Measurements from ENCODE around the gene SPINDOC.
"Not testable (repeated sequence)": the region's sequence is repeated elsewhere in the genome, so short reads cannot be mapped to it uniquely, and the experiment has no call there.

The SPINDOC gene

DNA sequence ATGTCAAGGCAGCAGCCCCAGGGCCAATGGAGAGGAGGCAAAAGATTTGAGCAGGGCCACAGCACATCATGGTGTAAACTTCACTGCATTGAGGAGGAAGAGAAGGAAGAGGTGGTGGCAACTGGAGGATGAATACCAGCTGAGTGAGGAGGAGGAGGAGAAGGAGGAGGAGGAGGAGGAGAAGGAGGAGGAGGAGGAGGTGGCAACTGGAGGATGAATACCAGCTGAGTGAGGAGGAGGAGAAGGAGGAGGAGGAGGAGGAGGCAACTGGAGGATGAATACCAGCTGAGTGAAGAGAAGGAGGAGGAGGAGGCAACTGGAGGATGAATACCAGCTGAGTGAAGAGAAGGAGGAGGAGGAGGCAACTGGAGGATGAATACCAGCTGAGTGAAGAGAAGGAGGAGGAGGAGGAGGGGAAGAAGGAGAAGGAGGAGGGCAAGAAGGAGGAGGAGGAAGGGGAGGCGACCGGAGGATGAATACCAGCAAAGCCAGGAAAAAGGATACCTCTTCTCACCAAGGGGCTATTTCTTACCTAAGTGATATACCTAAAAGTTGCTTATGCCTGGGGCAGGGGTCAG, 41.4 kb upstream of the SPINDOC start:
- H3K36me3 ChIP-seq (ENCODE audit: insufficient read depth, low read length); H3K9ac ChIP-seq (ENCODE audit: low read depth, low read length); H3K9me3 ChIP-seq (ENCODE audit: control insufficient read depth, insufficient read depth, low read length): not testable (repeated sequence)
- H3K4me1 ChIP-seq (ENCODE audit: insufficient read depth, low read length): peaks cover 11% of the 10 kb centered on the region

DNA sequence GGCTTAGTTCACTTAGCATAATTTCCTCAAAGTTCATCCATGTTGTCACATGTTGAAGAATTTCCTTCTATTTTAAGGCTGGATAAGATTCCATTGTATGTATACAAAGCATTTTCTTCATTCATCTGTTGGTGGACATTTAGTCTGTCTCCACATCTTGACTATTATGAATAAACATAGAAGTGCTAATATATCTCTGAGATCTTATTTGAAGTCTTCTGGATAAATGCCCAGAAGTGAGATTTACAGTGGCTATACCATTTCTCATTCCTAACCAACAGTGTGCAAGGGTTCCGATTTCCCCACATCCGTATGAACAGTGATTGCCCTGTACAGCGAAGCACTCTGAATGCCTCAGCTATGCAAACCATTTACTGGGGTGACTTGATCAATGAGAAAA, 38.1 kb upstream of the SPINDOC start:
- peaks cover 6% of the 10 kb centered on the region; the same call in 1 of the 2 replicates for H3K4me1 ChIP-seq (ENCODE audit: insufficient read depth, low read length)
- no peak overlapping the region for H3K9ac ChIP-seq (ENCODE audit: low read depth, low read length)
- no peaks in the 10 kb centered on the region for H3K36me3 ChIP-seq (ENCODE audit: insufficient read depth, low read length)
- H3K9me3 ChIP-seq (ENCODE audit: control insufficient read depth, insufficient read depth, low read length): no peaks in the 10 kb centered on the region

DNA sequence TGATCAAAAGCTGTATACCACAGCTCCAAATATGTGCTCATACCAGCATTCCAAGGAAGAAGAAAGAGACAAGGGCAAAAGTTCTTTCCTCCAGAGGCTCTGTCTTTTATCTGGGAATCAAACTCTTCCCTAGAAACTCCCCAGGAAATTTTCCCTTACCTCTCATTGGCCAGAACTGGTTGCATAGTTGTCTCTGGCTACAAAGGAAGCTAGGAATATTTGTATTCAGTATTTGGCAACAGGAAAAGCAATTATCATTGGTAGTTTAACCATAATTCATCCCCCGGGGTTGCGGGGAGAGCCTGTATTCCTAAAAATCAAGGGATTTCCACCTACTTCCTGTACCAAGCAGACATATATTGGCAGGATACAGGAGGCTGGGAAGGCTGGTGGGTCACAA, 34.2 kb upstream of the SPINDOC start:
- H3K9ac ChIP-seq (ENCODE audit: low read depth, low read length): no peak overlapping the region
- H3K9me3 ChIP-seq (ENCODE audit: control insufficient read depth, insufficient read depth, low read length): no peaks in the 10 kb centered on the region
- no peaks in the 10 kb centered on the region for H3K36me3 ChIP-seq (ENCODE audit: insufficient read depth, low read length)
- no peaks in the 10 kb centered on the region for H3K4me1 ChIP-seq (ENCODE audit: insufficient read depth, low read length)

DNA sequence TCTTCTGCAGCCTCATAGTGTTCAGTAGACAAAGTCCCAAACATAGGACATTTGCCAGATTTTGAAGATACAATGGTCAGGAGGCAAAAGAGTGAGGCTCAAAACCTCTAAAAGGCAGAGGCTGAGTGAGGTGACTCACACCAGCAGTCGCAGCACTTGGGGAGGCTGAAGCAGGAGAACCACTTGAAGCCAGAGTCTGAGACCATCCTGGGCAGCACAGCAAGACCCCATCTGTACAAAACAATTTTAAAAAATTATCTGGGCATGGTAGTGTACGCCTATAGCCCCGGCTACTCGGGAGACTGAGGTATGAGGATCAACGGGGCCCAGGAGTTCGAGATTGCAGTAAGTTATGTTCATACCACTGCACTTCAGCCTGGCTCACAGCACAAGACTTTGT, 30.5 kb upstream of the SPINDOC start:
- H3K9ac ChIP-seq (ENCODE audit: low read depth, low read length): no peak overlapping the region
- no peaks in the 10 kb centered on the region for H3K4me1 ChIP-seq (ENCODE audit: insufficient read depth, low read length)
- H3K36me3 ChIP-seq (ENCODE audit: insufficient read depth, low read length): no peaks in the 10 kb centered on the region
- no peaks in the 10 kb centered on the region for H3K9me3 ChIP-seq (ENCODE audit: control insufficient read depth, insufficient read depth, low read length)

DNA sequence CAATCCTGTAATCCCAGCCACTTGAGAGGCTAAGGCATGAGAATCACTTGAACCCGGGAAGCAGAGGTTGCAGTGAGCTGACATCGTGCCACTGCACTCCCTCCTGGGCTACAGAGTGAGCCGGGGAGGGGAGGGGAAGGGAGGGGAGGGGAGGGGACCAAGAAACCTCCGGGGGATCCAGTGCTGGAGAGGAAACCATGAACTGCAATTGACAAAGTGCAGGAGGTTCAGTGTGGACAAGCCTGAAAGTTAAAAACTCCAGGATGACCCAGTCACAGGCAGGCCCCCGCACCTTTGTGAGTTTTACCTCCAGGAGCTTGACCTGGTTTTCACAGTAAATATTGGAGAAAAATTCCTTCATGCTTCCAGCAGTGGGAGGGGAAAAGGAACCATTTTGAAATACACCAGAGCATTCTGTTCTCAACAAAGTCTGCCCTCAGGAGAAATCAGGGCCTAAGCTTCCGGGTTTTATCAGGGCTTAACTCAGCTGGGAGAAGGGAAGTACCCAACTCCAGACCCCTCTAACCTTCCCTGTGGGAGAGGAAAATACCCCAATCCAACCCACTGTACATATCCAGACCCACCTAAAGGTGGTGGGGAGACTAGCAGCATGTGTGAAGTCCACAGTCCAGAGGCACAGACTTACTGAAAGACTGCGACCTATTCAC, 29.2 kb upstream of the SPINDOC start:
- Histone ChIP-seq H3K9ac (ENCODE audit: low read depth, low read length) (no peak overlapping the region), H3K4me1 (ENCODE audit: insufficient read depth, low read length) (no peaks in the 10 kb centered on the region), H3K9me3 (ENCODE audit: control insufficient read depth, insufficient read depth, low read length) (no peaks in the 10 kb centered on the region), H3K36me3 (ENCODE audit: insufficient read depth, low read length) (no peaks in the 10 kb centered on the region)

DNA sequence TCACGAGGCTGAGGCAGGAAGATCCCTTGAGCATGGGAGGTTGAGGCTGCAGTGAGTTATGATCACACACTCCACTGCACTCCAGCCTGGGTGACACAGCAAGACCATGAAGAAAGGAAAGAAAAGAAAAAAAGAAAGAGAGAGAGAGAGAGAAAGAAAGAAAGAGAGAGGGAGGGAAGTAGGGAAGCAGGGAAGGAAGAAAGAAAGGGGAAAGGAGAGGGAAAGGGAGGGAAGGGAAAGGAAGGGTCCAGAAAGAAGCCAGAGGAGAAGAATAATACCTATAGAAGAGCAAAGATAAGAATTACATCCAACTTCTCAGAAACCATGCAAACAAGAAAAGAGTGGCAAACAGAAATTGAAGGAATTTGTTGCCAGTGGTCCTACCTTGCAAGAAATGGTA, 27.4 kb upstream of the SPINDOC start:
- Histone ChIP-seq H3K9ac (ENCODE audit: low read depth, low read length) (no peak overlapping the region), H3K9me3 (ENCODE audit: control insufficient read depth, insufficient read depth, low read length) (no peaks in the 10 kb centered on the region), H3K4me1 (ENCODE audit: insufficient read depth, low read length) (no peaks in the 10 kb centered on the region), H3K36me3 (ENCODE audit: insufficient read depth, low read length) (no peaks in the 10 kb centered on the region)

DNA sequence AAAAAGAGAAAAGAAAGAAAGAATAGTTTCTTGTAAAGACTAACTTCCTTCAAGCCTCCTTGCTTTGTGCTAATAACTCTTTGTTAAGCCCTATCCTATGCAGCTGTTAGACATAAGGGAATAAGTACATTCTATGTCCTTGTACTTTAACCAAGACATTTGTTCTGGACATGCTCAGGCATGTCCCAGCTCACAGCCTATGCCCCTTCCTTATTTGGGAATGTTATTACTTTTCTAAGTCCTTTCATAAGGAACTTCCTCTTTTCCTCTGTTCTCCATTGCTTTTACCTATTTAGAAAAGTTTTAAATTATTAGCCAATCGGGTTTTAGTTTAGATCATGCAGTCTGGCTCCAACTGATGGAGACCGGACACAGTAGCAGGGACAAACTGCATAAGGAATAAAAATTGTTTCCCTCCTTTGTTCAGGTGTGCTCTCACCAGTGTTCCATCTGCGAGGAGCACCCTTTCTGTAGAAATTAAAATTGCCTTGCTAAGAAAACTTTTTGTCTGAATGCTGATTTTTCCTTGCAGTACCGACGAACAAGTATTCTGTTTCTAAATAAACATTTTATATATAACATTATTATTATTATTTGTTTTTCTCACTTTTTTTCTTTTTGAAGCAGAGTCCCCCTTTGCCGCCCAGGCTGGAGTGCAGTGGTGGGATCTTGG, 21.6 kb upstream of the SPINDOC start:
- H3K9me3 ChIP-seq (ENCODE audit: control insufficient read depth, insufficient read depth, low read length): 0 out of 2 replicates have a peak, but pooled peaks cover 5% of the 10 kb centered on the region
- no peaks in the 10 kb centered on the region for H3K36me3 ChIP-seq (ENCODE audit: insufficient read depth, low read length)
- H3K9ac ChIP-seq (ENCODE audit: low read depth, low read length): no peak overlapping the region
- H3K4me1 ChIP-seq (ENCODE audit: insufficient read depth, low read length): no peaks in the 10 kb centered on the region

DNA sequence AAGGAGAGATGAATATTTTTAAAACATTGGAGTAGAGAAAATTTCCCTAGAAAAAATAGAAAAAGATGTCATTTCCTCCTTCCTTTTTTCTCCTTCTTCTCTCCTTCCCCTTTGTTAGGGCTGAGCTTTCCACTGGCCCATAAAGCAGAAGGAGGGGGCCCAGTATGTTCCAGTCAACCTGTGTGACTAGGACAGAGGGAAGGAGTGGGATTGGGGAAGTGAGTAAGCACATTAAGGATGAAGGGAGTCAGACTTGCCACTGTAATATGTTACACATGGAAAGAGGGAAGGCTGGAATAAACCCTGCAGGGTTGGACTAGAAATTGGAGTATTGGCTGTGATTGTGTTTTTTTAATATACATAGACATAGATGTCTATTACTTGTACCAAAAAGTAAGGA, 20.1 kb upstream of the SPINDOC start:
- no peak overlapping the region for H3K9ac ChIP-seq (ENCODE audit: low read depth, low read length)
- 0 out of 2 replicates have a peak, but pooled peaks cover 5% of the 10 kb centered on the region for H3K9me3 ChIP-seq (ENCODE audit: control insufficient read depth, insufficient read depth, low read length)

DNA sequence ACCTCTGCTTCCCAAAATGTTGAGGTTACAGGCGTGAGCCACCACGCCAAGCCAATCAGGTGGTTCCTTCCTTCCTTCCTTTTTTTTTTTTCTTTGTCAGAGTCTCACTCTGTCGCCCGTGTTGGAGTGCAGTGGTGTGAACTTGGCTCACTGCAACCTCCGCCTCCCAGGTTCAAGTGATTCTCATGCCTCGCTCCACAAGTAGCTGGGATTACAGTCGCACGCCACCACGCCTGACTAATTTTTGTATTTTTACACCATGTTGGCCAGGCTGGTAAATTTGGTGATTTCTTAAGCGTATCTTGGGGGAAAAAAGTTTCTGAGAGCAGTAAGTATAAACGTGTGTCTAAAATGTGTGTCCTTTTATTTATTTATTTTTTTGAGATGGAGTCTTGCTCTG, 18.2 kb upstream of the SPINDOC start:
- no peaks in the 10 kb centered on the region for H3K4me1 ChIP-seq (ENCODE audit: insufficient read depth, low read length)
- 0 out of 2 replicates have a peak, but pooled peaks cover 5% of the 10 kb centered on the region for H3K9me3 ChIP-seq (ENCODE audit: control insufficient read depth, insufficient read depth, low read length)
- H3K9ac ChIP-seq (ENCODE audit: low read depth, low read length): no peak overlapping the region
- no peaks in the 10 kb centered on the region for H3K36me3 ChIP-seq (ENCODE audit: insufficient read depth, low read length)

More for the DNA sequence above, 20.1 kb upstream of the SPINDOC start:
- no peaks in the 10 kb centered on the region for H3K4me1 ChIP-seq (ENCODE audit: insufficient read depth, low read length)
- no peaks in the 10 kb centered on the region for H3K36me3 ChIP-seq (ENCODE audit: insufficient read depth, low read length)

DNA sequence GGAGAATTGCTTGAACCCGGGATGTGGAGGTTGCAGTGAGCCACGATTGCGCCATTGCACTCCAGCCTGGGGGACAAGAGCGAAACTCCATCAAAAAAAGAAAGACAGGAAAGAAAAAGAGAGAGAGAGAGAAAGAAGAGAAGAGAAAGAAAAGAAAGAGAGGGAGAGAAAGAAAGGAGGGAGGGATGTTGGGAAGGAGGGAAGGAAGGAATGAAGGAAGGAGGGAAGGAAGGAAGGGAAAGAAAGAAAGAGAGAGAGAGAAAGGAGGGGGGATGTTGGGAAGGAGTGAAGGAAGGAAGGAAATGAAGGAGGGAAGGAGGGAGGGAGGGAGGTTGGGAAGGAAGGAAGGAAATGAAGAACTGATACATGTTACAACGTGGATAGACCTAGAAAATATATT, 12.3 kb upstream of the SPINDOC start:
- Histone ChIP-seq H3K4me1 (ENCODE audit: insufficient read depth, low read length) (peaks cover 4% of the 10 kb centered on the region; the same call in 1 of the 2 replicates), H3K36me3 (ENCODE audit: insufficient read depth, low read length) (no peaks in the 10 kb centered on the region), H3K9ac (ENCODE audit: low read depth, low read length) (no peak overlapping the region), H3K9me3 (ENCODE audit: control insufficient read depth, insufficient read depth, low read length) (no peaks in the 10 kb centered on the region)

DNA sequence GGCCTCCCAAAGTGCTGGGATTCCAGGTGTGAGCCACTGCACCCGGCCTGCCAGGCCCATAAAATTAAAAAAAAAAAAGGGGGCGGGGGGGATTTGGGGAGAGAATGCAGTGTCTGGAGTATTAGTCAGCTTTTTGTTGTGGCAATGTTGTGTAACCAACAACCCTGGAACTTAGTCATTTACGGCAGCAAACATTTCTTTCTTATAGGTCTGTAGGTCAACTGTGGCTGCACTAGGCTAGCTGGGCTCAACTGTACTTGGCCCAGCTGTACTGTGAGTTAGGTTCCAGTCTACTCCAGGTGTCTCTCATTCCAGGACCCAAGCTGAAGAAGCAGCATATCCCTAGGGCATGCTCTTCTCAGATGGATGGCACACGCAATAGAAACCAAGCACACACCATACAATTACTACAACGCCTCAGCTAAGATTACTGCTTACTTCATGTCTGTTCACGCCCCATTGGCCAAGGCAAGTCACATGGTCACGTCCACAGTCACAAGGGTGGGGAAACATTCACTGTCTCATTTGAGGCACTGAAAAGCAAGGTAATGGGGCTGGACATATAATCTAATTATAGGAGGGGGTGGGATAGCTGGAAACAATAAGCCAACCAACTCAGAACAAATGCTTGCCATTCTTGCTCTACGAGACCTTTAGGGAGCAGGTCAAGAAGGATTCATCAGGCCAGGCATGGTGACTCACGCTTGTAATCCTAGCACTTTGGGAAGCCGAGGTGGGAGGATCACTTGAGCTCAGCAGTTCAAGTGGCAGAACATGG, 10.4 kb upstream of the SPINDOC start:
- Histone ChIP-seq H3K4me1 (ENCODE audit: insufficient read depth, low read length) (peaks cover 4% of the 10 kb centered on the region; the same call in 1 of the 2 replicates), H3K36me3 (ENCODE audit: insufficient read depth, low read length) (no peaks in the 10 kb centered on the region), H3K9ac (ENCODE audit: low read depth, low read length) (no peak overlapping the region)

DNA sequence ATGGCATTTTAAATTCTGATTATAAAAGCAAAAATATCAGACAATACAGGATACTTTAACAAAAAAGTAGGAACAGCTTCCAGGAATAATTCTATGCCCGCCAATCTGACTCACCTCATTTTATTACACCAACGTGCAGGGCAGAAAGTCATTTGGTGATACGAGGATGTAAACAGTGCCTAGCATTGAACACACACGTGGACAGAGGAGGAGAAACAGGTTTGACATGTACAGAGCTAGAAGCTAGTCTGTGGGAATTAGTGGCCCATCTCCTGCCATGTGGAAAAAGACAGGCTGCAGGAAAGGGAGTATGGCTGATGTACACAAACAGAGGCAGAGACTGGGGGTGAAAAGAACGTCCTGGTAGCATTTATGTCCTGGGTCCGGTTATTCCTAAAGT, 9.0 kb upstream of the SPINDOC start:
- Histone ChIP-seq H3K4me1 (ENCODE audit: insufficient read depth, low read length) (peaks cover 4% of the 10 kb centered on the region; the same call in 1 of the 2 replicates), H3K9ac (ENCODE audit: low read depth, low read length) (no peak overlapping the region), H3K9me3 (ENCODE audit: control insufficient read depth, insufficient read depth, low read length) (no peaks in the 10 kb centered on the region)

More for the DNA sequence above, 10.4 kb upstream of the SPINDOC start:
- H3K9me3 ChIP-seq (ENCODE audit: control insufficient read depth, insufficient read depth, low read length): no peaks in the 10 kb centered on the region

DNA sequence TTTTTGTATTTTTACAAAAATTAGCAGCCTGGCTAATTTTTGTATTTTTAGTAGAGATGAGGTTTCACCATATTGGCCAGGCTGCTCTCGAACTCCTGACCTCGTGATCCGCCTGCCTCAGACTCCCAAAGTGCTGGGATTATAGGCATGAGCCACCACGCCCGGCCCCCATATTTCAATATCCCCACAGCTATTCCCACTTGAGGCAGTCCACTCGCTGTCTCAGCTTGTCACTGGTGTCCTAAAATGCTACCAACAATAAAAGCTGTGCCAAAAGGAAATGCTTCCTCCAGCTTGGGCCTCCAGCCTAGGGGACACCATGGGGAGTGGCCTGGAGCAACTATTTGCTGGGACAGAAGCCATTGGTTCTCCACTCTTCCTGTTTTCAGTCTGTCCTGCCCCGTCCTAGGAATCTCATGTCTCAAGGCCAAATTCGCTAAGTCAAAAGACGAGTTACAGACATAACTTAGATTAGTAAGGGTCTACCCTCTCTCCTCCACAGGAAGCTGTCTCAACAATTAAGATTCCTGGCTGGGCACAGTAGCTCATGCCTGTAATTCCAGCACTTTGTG, 7.3 kb upstream of the SPINDOC start:
- no peak overlapping the region for H3K9ac ChIP-seq (ENCODE audit: low read depth, low read length)
- no peaks in the 10 kb centered on the region for H3K36me3 ChIP-seq (ENCODE audit: insufficient read depth, low read length)
- H3K4me1 ChIP-seq (ENCODE audit: insufficient read depth, low read length): peaks cover 4% of the 10 kb centered on the region; the same call in 1 of the 2 replicates
- no peaks in the 10 kb centered on the region for H3K9me3 ChIP-seq (ENCODE audit: control insufficient read depth, insufficient read depth, low read length)

More for the DNA sequence above, 9.0 kb upstream of the SPINDOC start:
- H3K36me3 ChIP-seq (ENCODE audit: insufficient read depth, low read length): no peaks in the 10 kb centered on the region

DNA sequence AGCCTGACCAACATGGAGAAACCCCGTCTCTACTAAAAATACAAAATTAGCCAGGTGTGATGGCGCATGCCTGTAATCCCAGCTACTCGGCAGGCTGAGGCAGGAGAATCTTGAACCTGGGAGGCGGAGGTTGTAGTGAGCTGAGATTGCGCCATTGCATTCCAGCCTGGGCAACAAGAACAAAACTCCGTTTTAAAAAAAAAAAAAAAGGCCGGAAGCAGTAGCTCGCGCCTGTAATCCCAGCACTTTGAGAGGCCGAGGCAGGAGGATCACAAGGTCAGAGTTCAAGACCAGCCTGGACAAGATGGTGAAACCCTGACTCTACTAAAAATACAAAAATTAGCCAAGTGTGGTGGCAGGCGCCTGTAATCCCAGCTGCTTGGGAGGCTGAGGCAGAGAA, 2.9 kb upstream of the SPINDOC start:
- not testable (repeated sequence) for H3K4me1 ChIP-seq (ENCODE audit: insufficient read depth, low read length); H3K36me3 ChIP-seq (ENCODE audit: insufficient read depth, low read length); H3K9me3 ChIP-seq (ENCODE audit: control insufficient read depth, insufficient read depth, low read length); H3K9ac ChIP-seq (ENCODE audit: low read depth, low read length)

Data from ES-I3 (cell line).